ENCODE results near the gene WDR43.

The WDR43 gene

DNA sequence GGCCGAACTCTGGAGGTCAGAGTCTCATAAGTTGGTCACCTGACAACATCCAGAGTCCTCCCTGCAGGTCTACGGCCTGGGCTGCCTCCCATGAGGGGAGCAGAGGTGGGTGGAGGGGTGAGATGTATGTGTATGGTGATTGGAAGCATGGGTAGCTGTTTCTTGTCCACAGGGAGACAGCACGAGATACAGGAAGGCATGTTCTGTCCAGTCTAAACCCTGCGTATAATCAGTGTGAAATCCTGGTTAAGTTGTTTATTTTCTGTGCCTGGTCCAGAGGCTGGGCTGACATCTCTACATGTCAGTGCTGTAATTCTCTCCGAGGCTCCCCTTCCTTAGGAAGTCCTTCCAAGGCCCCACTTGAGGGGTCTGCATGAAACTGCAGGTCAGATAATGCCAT is 95.5 kb downstream of the WDR43 start:
- no peak overlapping the region for H3K4me3 ChIP-seq (ENCODE audit: low read depth, low read length)

DNA sequence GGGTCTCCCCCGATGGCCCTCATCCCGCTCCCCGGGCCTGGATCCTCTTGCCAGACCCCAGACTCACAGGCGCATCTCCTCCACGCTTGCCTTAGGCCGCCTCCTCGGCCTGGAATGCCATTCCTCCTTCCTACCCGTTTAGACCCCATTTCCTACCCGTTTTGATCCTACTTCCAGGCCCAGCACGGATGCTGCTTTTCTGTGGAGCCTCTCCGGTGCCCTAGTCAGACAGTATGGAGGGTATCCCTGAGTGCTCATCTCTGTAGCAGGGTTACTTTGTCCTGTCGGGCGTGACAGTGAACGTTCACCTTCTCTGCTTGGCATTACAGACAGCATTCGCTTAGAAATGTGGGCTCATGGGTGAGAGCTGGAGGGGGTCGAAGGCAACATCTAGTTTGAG is 96.0 kb downstream of the WDR43 start:
- H3K4me3 ChIP-seq (ENCODE audit: low read depth, low read length): no peak overlapping the region
- DNase-seq (ENCODE audit: low read depth): no peak
- TF ChIP-seq, protein P1, sequence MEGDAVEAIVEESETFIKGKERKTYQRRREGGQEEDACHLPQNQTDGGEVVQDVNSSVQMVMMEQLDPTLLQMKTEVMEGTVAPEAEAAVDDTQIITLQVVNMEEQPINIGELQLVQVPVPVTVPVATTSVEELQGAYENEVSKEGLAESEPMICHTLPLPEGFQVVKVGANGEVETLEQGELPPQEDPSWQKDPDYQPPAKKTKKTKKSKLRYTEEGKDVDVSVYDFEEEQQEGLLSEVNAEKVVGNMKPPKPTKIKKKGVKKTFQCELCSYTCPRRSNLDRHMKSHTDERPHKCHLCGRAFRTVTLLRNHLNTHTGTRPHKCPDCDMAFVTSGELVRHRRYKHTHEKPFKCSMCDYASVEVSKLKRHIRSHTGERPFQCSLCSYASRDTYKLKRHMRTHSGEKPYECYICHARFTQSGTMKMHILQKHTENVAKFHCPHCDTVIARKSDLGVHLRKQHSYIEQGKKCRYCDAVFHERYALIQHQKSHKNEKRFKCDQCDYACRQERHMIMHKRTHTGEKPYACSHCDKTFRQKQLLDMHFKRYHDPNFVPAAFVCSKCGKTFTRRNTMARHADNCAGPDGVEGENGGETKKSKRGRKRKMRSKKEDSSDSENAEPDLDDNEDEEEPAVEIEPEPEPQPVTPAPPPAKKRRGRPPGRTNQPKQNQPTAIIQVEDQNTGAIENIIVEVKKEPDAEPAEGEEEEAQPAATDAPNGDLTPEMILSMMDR (IDR thresholded peaks at IDR 0.05; ENCODE audit: insufficient read depth, low read depth, low read length, missing control alignments): no peak

More for the DNA sequence above, 95.5 kb downstream of the WDR43 start:
- DNase-seq (ENCODE audit: low read depth): no peak
- TF ChIP-seq, protein P1 (IDR thresholded peaks at IDR 0.05; ENCODE audit: insufficient read depth, low read depth, low read length, missing control alignments): no peak

DNA sequence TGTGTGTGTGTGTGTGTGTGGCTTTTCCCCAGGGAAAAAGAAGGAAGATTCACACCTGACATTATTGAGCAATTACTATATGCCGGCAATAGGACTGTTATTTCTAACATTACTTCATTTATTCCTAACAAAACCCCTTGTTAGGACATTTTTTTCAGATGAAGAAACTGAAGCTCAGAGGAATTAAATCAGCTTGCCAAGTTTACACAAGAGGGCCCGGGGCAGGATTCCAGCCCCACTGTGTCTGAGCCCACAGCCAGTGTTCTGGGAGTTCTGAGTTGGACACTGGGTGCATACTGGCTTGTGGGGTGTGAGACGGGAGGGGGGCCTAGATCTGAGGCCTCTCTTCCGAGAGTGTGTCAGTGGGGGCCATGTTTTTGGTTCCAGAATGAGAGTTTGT is 96.6 kb downstream of the WDR43 start:
- H3K4me3 ChIP-seq (ENCODE audit: low read depth, low read length): no peak overlapping the region
- TF ChIP-seq, protein P1 (IDR thresholded peaks at IDR 0.05; ENCODE audit: insufficient read depth, low read depth, low read length, missing control alignments): no peak
- DNase-seq (ENCODE audit: low read depth): no peak

DNA sequence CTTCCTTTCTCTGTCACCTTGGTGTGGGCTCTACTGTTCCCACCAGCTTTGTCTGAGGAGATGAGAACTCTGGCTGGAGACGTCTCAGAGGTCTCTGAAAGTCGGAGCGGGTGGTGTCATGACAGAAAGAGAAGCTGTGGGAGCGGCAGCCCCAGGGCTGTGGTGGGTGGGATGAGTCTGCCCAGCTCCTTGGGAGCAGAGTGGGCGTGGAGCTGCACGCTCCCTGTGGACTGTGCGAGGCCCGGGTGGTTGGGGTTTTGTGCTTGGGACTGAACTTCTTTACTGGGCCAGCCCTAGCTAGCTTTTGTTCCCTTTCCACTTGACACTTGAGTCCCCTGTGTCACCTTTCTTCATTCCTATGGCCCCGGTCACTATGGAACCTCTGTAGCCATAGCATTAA is 97.0 kb downstream of the WDR43 start:
- TF ChIP-seq, protein P1 (IDR thresholded peaks at IDR 0.05; ENCODE audit: insufficient read depth, low read depth, low read length, missing control alignments): no peak
- no peak overlapping the region for H3K4me3 ChIP-seq (ENCODE audit: low read depth, low read length)
- no peak for DNase-seq (ENCODE audit: low read depth)

DNA sequence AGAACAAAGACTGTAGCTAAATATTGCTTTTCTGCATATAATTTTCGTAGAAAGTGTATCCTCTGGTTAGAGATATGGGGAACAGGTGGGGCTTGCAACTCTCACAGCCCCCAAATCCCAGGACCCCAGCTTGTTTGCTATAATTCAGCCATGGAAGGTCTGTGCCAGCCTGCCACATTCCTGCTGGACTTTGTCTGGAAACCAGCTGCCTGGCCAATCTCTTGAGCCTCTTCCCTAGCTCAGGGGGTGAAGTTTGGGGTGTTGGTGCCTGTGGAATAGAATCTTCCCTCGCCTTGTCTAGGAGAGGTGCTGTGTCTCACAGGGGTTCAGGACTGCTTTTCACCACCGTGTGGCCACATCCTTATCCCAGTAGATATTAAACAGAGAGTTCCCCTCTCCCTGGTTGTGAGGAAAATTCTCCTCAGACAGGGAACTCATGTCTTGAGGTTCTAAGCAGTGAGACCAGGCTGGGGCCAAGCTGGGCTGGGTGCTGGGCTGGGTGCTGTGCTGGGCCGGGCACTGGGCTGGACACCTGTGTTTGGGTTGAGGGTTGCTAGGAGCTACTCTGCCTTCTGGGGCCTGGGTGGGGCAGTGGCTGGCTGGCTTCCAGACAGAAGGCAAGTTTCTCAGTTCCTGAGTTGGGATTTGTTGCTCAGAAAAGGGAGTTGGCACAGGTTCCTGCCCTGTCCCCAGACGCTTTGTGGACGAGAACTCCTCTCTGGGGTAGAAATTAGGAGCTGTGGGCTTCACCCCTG is 98.9 kb downstream of the WDR43 start:
- TF ChIP-seq, protein P1 (IDR thresholded peaks at IDR 0.05; ENCODE audit: insufficient read depth, low read depth, low read length, missing control alignments): no peak
- DNase-seq (ENCODE audit: low read depth): no peak

DNA sequence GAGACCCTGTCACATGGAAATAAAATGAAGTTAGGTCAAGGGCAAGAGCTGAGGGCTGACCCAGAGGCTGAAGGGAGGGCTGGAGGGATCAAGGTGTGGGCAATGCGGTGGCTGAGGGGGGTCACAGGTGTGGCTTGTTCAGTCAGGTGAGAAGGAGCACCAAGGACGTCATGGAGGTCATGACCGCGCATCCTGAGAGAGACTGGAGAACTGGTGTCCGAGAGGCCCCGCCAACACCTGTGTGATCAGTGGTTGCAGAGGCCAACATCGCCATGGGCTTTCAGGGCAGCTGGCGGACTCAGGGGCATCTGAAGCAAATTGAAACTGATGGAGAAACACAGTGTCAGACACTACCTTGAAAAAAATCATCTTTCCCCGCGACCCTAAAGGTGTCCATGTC is 99.6 kb downstream of the WDR43 start:
- TF ChIP-seq, protein P1 (IDR thresholded peaks at IDR 0.05; ENCODE audit: insufficient read depth, low read depth, low read length, missing control alignments): no peak
- no peak for DNase-seq (ENCODE audit: low read depth)
- H3K4me3 ChIP-seq (ENCODE audit: low read depth, low read length): no peak overlapping the region

More for the DNA sequence above, 98.9 kb downstream of the WDR43 start:
- H3K4me3 ChIP-seq (ENCODE audit: low read depth, low read length): no peak overlapping the region

DNA sequence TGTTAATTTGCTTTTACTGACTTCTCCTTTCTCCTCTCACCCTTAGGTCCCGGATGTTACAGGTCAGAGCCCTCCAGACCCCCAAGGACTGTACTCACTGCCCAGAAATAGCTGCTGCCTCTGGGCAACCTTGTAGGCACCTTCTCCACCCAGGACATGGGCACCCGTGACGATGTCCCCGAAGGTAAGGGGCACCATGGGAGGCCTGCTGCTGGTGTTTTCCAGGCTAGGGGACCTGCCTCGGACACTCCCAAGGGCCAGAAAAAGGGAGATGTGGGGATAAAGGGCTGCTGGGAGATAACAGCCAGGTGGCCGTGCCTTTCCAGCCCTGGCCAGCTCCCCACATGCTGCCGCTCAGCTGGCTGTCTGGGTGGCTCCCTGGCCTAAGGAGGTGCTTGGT is 100.2 kb downstream of the WDR43 start:
- no peak overlapping the region for H3K4me3 ChIP-seq (ENCODE audit: low read depth, low read length)

More for the DNA sequence above, 100.2 kb downstream of the WDR43 start:
- TF ChIP-seq, protein P1 (IDR thresholded peaks at IDR 0.05; ENCODE audit: insufficient read depth, low read depth, low read length, missing control alignments): no peak
- DNase-seq (ENCODE audit: low read depth): no peak
